Stimulated activated effector memory CD8-positive, alpha-beta T cell treated with anti-CD3 and anti-CD28 coated beads, Interleukin-12 subunit alpha, Interleukin-12 subunit beta, amount 100 ng/mL, for 72 hours (primary cell): Measurements from ENCODE around the gene OR52A1.

ENCODE experiments used
- ATAC-seq: fragments of 150-1000 bp; cut with Tn5 transposase; 2 replicates; pipeline ENCODE4 v1.10.0; 2021
- DNase-seq, 2 donors: peaks; one replicate each; pipeline ENCODE4 v3.0.0; 2021 to 2022; ENCODE audit warnings: low spot score in 2 of 2
- H3K27ac Mint-ChIP-seq: one replicate; pipeline ENCODE4 v1.8.0; 2022; ENCODE audit warnings: mild to moderate bottlenecking, mixed read lengths
- H3K36me3 Mint-ChIP-seq: one replicate; pipeline ENCODE4 v1.8.0; 2022; ENCODE audit warnings: mild to moderate bottlenecking, mixed read lengths
- H3K4me1 Mint-ChIP-seq: one replicate; pipeline ENCODE4 v1.8.0; 2022; ENCODE audit warnings: mixed read lengths
- H3K4me3 Mint-ChIP-seq: one replicate; pipeline ENCODE4 v1.8.0; 2022; ENCODE audit warnings: mild to moderate bottlenecking, mixed read lengths
- H3K9me3 Mint-ChIP-seq: one replicate; pipeline ENCODE4 v1.8.0; 2022; ENCODE audit warnings: mixed read lengths

OR52A1 gene

GRCh38 chr11:5103066-5103465 is 51.5 kb downstream of the OR52A1 start:
- Mint-ChIP-seq H3K36me3 (no peaks in the 10 kb centered on the region), H3K9me3 (no peaks in the 10 kb centered on the region), H3K4me3 (no peak overlapping the region), H3K27ac (no peak overlapping the region), H3K4me1 (no peaks in the 10 kb centered on the region)
- ATAC-seq (no peak), DNase-seq (no peak)

- DNase-seq (no peak), ATAC-seq (no peak)
- H3K27ac Mint-ChIP-seq = no peak overlapping the region
- H3K36me3 Mint-ChIP-seq = no peaks in the 10 kb centered on the region
- H3K4me3 Mint-ChIP-seq = no peak overlapping the region
- H3K4me1 Mint-ChIP-seq = no peaks in the 10 kb centered on the region
- H3K9me3 Mint-ChIP-seq = no peaks in the 10 kb centered on the region
These were observed 52.3 kb downstream of the OR52A1 start for GRCh38 chr11:5102246-5102645.

- ATAC-seq (no peak), DNase-seq (no peak)
- H3K27ac Mint-ChIP-seq = no peak overlapping the region
- H3K4me3 Mint-ChIP-seq = no peak overlapping the region
- no peaks in the 10 kb centered on the region for H3K4me1 Mint-ChIP-seq
- H3K9me3 Mint-ChIP-seq = peaks cover 2% of the 10 kb centered on the region
- H3K36me3 Mint-ChIP-seq = no peaks in the 10 kb centered on the region
These were observed 58.5 kb downstream of the OR52A1 start for GRCh38 chr11:5096011-5096410.
